GM21723 (cell line): ENCODE results near the gene LATS1.
"Not testable (repeated sequence)": the region's sequence is repeated elsewhere in the genome, so short reads cannot be mapped to it uniquely, and the experiment has no call there.

ENCODE experiments used
- ATAC-seq: cut with Tn5 transposase; IDR thresholded peaks from one replicate; pipeline ENCODE4 v1.9.1; 2021; ENCODE audit warnings: mild to moderate bottlenecking, moderate library complexity; ENCODE audit not compliant: unreplicated experiment

The LATS1 gene

GRCh38 chr6:149717588-149718458, at the start of gene LATS1:
LATS1 (minus strand) TSS chr6:149718101; CDS start chr6:149702126, 15,975 bp downstream.
- peak; percentile 88 for ATAC-seq

- no peak for ATAC-seq
Measured at GRCh38 chr6:149766156-149766769, 48.4 kb upstream of the LATS1 start.

GRCh38 chr6:149763866-149764265, 46.0 kb upstream of the LATS1 start:
- no peak for ATAC-seq

GRCh38 chr6:149761438-149761837, 43.5 kb upstream of the LATS1 start:
- ATAC-seq: peak; percentile 99

- ATAC-seq: no peak
Measured at GRCh38 chr6:149756261-149756636, 38.3 kb upstream of the LATS1 start.

- ATAC-seq: peak; percentile 69
Measured at GRCh38 chr6:149755300-149756260, 37.7 kb upstream of the LATS1 start.

- ATAC-seq: no peak
Measured at GRCh38 chr6:149754548-149754947, 36.6 kb upstream of the LATS1 start.

- not testable (repeated sequence) for ATAC-seq
Measured at GRCh38 chr6:149753374-149753637, 35.4 kb upstream of the LATS1 start.

GRCh38 chr6:149752600-149753373, 34.9 kb upstream of the LATS1 start:
- no peak for ATAC-seq

GRCh38 chr6:149751920-149752319, 34.0 kb upstream of the LATS1 start:
- not testable (repeated sequence) for ATAC-seq

- ATAC-seq: no peak
Measured at GRCh38 chr6:149751239-149751638, 33.3 kb upstream of the LATS1 start.

GRCh38 chr6:149750136-149750609, 32.3 kb upstream of the LATS1 start:
- ATAC-seq: peak; percentile 47

- ATAC-seq: peak; percentile 85
Measured at GRCh38 chr6:149749594-149750135, 31.8 kb upstream of the LATS1 start, which contains the start of gene PCMT1. PCMT1 (plus strand) TSS chr6:149749741; CDS start chr6:149749902, 161 bp downstream.

- ATAC-seq: peak; percentile 11
Measured at GRCh38 chr6:149749082-149749593, 31.2 kb upstream of the LATS1 start.

GRCh38 chr6:149746147-149746946, 28.4 kb upstream of the LATS1 start, which contains the start of gene NUP43:
NUP43 (minus strand) TSS chr6:149746529; CDS start chr6:149746495, 34 bp downstream.
- ATAC-seq: peak; percentile 54

GRCh38 chr6:149745252-149745651, 27.4 kb upstream of the LATS1 start:
- ATAC-seq: not testable (repeated sequence)

- no peak for ATAC-seq
Measured at GRCh38 chr6:149734915-149735314, 17.0 kb upstream of the LATS1 start.

GRCh38 chr6:149733089-149733720, 15.3 kb upstream of the LATS1 start:
- no peak for ATAC-seq
